Naive thymus-derived CD4-positive, alpha-beta T cell (primary cell): ENCODE data around the gene HECW1. TPM values are rescaled to one million over a fixed set of nuclear protein-coding genes. Genes with fewer than 3 reads are reported as not detected.

Experiments used
- ATAC-seq: fragments of 150-1000 bp; cut with Tn5 transposase; 2 replicates; pipeline ENCODE4 v1.10.0; 2021; ENCODE audit warnings: mild to moderate bottlenecking, moderate library complexity
- CTCF ChIA-PET: fragments of 350-600 bp; sonication (Branson Sonifier 250); formaldehyde crosslinking; loops from one replicate; lab custom pipeline; 2021; ENCODE audit warnings: antibody characterized with exemption; lab: Charles Lee
- POLR2A ChIA-PET: fragments of 350-600 bp; sonication (Branson Sonifier 250); formaldehyde crosslinking; loops from one replicate; lab custom pipeline; 2021; ENCODE audit warnings: antibody characterized with exemption, inconsistent platforms; lab: Charles Lee
- DNase-seq, 9 donors: peaks; one replicate each; pipeline versions ENCODE4 v3.0.0 to v3.0.0-alpha.2; 2020 to 2022; ENCODE audit warnings: mixed read lengths in 1 of 9
- H3K27ac ChIP-seq: one replicate; pipeline ENCODE4 v1.7.0; 2013; ENCODE audit warnings: mild to moderate bottlenecking, low read depth, low read length, moderate library complexity
- H3K27me3 ChIP-seq, 2 donors: one replicate each; pipeline ENCODE4 v1.7.0; 2013; ENCODE audit warnings: low read length in 2 of 2, mild to moderate bottlenecking in 2 of 2, moderate library complexity in 2 of 2; ENCODE audit not compliant: control insufficient read depth in 2 of 2, insufficient read depth in 2 of 2
- H3K36me3 ChIP-seq, 3 experiments: 1 replicate in 2 of 3; 2 replicates in 1 of 3; pipeline ENCODE4 v1.7.0; 2013; ENCODE audit warnings: low read length in 3 of 3, mild to moderate bottlenecking in 3 of 3, moderate library complexity in 1 of 3; ENCODE audit not compliant: insufficient read depth in 3 of 3, control insufficient read depth in 2 of 3
- H3K4me1 ChIP-seq, 2 donors: one replicate each; pipeline ENCODE4 v1.7.0; 2013; ENCODE audit warnings: low read length in 2 of 2, mild to moderate bottlenecking in 2 of 2, moderate library complexity in 1 of 2; ENCODE audit not compliant: control insufficient read depth in 2 of 2, insufficient read depth in 2 of 2
- H3K4me3 ChIP-seq: 2 replicates; pipeline ENCODE4 v1.7.0; 2013; ENCODE audit warnings: mild to moderate bottlenecking, low read length
- H3K9me3 ChIP-seq, 3 experiments: 1 replicate in 2 of 3; 2 replicates in 1 of 3; pipeline ENCODE4 v1.7.0; 2013; ENCODE audit warnings: low read length in 3 of 3; ENCODE audit not compliant: control insufficient read depth in 2 of 3
- H3K27ac Mint-ChIP-seq, 9 donors: one replicate each; pipeline ENCODE4 v1.8.0; 2020 to 2022; ENCODE audit warnings: mixed read lengths in 9 of 9, mild to moderate bottlenecking in 8 of 9, moderate library complexity in 5 of 9, inconsistent platforms in 2 of 9
- H3K27me3 Mint-ChIP-seq, 5 donors: one replicate each; pipeline ENCODE4 v1.8.0; 2021 to 2022; ENCODE audit warnings: mixed read lengths in 5 of 5, mild to moderate bottlenecking in 1 of 5
- H3K36me3 Mint-ChIP-seq, 5 donors: one replicate each; pipeline ENCODE4 v1.8.0; 2020 to 2022; ENCODE audit warnings: mixed read lengths in 5 of 5, mild to moderate bottlenecking in 3 of 5, inconsistent platforms in 1 of 5
- H3K4me1 Mint-ChIP-seq, 7 donors: one replicate each; pipeline ENCODE4 v1.8.0; 2020 to 2022; ENCODE audit warnings: mixed read lengths in 7 of 7, mild to moderate bottlenecking in 3 of 7, inconsistent platforms in 1 of 7
- H3K4me3 Mint-ChIP-seq, 10 donors: one replicate each; pipeline ENCODE4 v1.8.0; 2020 to 2022; ENCODE audit warnings: mild to moderate bottlenecking in 10 of 10, mixed read lengths in 10 of 10, moderate library complexity in 6 of 10, inconsistent platforms in 2 of 10
- H3K9me3 Mint-ChIP-seq, 11 donors: one replicate each; pipeline ENCODE4 v1.8.0; 2020 to 2022; ENCODE audit warnings: mixed read lengths in 11 of 11, mild to moderate bottlenecking in 4 of 11, inconsistent platforms in 1 of 11, moderate library complexity in 1 of 11
- intact Hi-C, 2 donors: fragments of 100-400 bp; cut with micrococcal nuclease; formaldehyde crosslinking; loops; one replicate each; pipeline ENCODE4 v1.15.1; 2023
- polyA plus RNA-seq, 2 donors: library from polyadenylated mRNA; unstranded; fragments of 300-500 nt; fragmentation: Illumina TruSeq; gene quantifications; one replicate each; pipeline ENCODE4 v1.2.3, GENCODE V29; 2021
- total RNA-seq, 6 experiments: library from RNA in 5 of 6; stranded (reverse) in 5 of 6; gene quantifications; 1 replicate in 5 of 6; 2 replicates in 1 of 6; pipeline ENCODE4 v1.2.3 and lab custom pipeline; 2021 to 2026

The HECW1 gene
- total and polyA plus RNA-seq, 7 experiments from 2014 or later, result not detected

- H3K36me3 Mint-ChIP-seq, result peaks cover 0 to 3% (median 0%) of the 10 kb centered on the region in 5 donors
- Histone ChIP-seq H3K9me3 (peaks cover 0 to 4% (median 0%) of the 10 kb centered on the region in 3 experiments), H3K36me3 (no peaks in the 10 kb centered on the region), H3K27me3 (no peaks in the 10 kb centered on the region), H3K27ac (no peak overlapping the region), H3K4me3 (no peak overlapping the region), H3K4me1 (no peaks in the 10 kb centered on the region)
- no peaks in the 10 kb centered on the region for H3K4me1 Mint-ChIP-seq
- DNase-seq (no peak), ATAC-seq (no peak)
- peaks cover 0 to 16% (median 4%) of the 10 kb centered on the region in 5 donors for H3K27me3 Mint-ChIP-seq
- CTCF ChIA-PET, result no interaction called here
- intact Hi-C loops, result no loop called here
- peaks cover 0 to 16% (median 3%) of the 10 kb centered on the region in 11 donors for H3K9me3 Mint-ChIP-seq
- POLR2A ChIA-PET, result no interaction called here
- H3K27ac Mint-ChIP-seq, result no peak overlapping the region
- H3K4me3 Mint-ChIP-seq, result no peak overlapping the region
Observed at GRCh38 chr7:43295429-43295828, 183.0 kb downstream of the HECW1 start.

DNA sequence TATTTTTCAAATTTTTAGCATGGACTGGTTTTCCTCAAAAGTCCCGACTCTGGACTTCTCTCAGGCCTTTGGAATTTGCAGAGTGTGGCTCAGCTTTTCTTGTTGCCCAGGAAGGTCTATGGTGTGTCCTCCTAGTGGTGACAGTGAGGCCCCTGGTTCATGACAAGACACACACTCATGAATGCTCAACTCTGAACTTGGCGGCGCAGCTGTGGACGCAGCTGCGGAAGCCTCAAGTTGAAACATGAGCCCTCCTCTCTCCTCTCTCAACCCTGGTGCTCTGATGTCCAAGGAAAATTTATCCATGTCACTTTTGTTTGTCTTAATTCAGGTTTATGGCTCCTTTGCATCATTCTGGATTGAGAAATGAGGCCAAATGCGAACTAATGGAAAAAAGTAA, 183.9 kb downstream of the HECW1 start:
- no peak for ATAC-seq
- CTCF ChIA-PET, result no interaction called here
- H3K9me3 Mint-ChIP-seq, result peaks cover 0 to 9% (median 0%) of the 10 kb centered on the region in 11 donors
- POLR2A ChIA-PET, result no interaction called here
- Histone ChIP-seq H3K4me1 (no peaks in the 10 kb centered on the region), H3K9me3 (no peaks in the 10 kb centered on the region), H3K4me3 (no peak overlapping the region), H3K27me3 (no peaks in the 10 kb centered on the region), H3K36me3 (no peaks in the 10 kb centered on the region), H3K27ac (no peak overlapping the region)
- intact Hi-C loops, result no loop called here
- no peak overlapping the region for H3K27ac Mint-ChIP-seq
- H3K4me1 Mint-ChIP-seq, result no peaks in the 10 kb centered on the region
- H3K4me3 Mint-ChIP-seq, result no peak overlapping the region
- DNase-seq, result no peak
- peaks cover 0 to 16% (median 4%) of the 10 kb centered on the region in 5 donors for H3K27me3 Mint-ChIP-seq
- H3K36me3 Mint-ChIP-seq, result no peaks in the 10 kb centered on the region

GRCh38 chr7:43298617-43299016, 186.2 kb downstream of the HECW1 start:
- intact Hi-C loops, result no loop called here
- Mint-ChIP-seq H3K4me1 (peaks cover 0 to 14% (median 10%) of the 10 kb centered on the region in 7 donors), H3K9me3 (no peaks in the 10 kb centered on the region), H3K4me3 (no peak overlapping the region), H3K27ac (no peak overlapping the region), H3K36me3 (no peaks in the 10 kb centered on the region), H3K27me3 (peaks cover 0 to 16% (median 0%) of the 10 kb centered on the region in 5 donors)
- ATAC-seq, result no peak
- Histone ChIP-seq H3K4me1 (no peaks in the 10 kb centered on the region), H3K27ac (no peak overlapping the region), H3K4me3 (no peak overlapping the region), H3K9me3 (no peaks in the 10 kb centered on the region), H3K36me3 (no peaks in the 10 kb centered on the region), H3K27me3 (no peaks in the 10 kb centered on the region)
- POLR2A ChIA-PET, result no interaction called here
- DNase-seq, result no peak
- CTCF ChIA-PET, result no interaction called here

- POLR2A ChIA-PET, result no interaction called here
- Histone ChIP-seq H3K27ac (no peak overlapping the region), H3K4me1 (no peaks in the 10 kb centered on the region), H3K36me3 (no peaks in the 10 kb centered on the region), H3K27me3 (no peaks in the 10 kb centered on the region), H3K4me3 (no peak overlapping the region), H3K9me3 (no peaks in the 10 kb centered on the region)
- ATAC-seq (no peak), DNase-seq (no peak)
- Mint-ChIP-seq H3K27ac (no peak overlapping the region), H3K4me3 (no peak overlapping the region), H3K27me3 (peaks cover 0 to 12% (median 0%) of the 10 kb centered on the region in 5 donors), H3K9me3 (no peaks in the 10 kb centered on the region), H3K36me3 (no peaks in the 10 kb centered on the region), H3K4me1 (peaks cover 0 to 26% (median 22%) of the 10 kb centered on the region in 7 donors)
- intact Hi-C loops, result no loop called here
- CTCF ChIA-PET, result no interaction called here
Observed at GRCh38 chr7:43300121-43300520, 187.7 kb downstream of the HECW1 start.

- Mint-ChIP-seq H3K27me3 (peaks cover 0 to 12% (median 0%) of the 10 kb centered on the region in 5 donors), H3K27ac (no peak overlapping the region), H3K9me3 (no peaks in the 10 kb centered on the region), H3K4me1 (peaks cover 0 to 30% (median 26%) of the 10 kb centered on the region in 7 donors), H3K4me3 (no peak overlapping the region), H3K36me3 (no peaks in the 10 kb centered on the region)
- Histone ChIP-seq H3K36me3 (no peaks in the 10 kb centered on the region), H3K4me3 (no peak overlapping the region), H3K27me3 (no peaks in the 10 kb centered on the region), H3K4me1 (no peaks in the 10 kb centered on the region), H3K27ac (no peak overlapping the region), H3K9me3 (no peaks in the 10 kb centered on the region)
- intact Hi-C loops, result no loop called here
- DNase-seq, result no peak
- ChIA-PET POLR2A (no interaction called here), CTCF (no interaction called here)
- peak; percentile 14 for ATAC-seq
Observed at GRCh38 chr7:43302211-43302711, 189.8 kb downstream of the HECW1 start.

GRCh38 chr7:43302773-43303460, 190.5 kb downstream of the HECW1 start:
- Histone ChIP-seq H3K9me3 (no peaks in the 10 kb centered on the region), H3K4me1 (no peaks in the 10 kb centered on the region), H3K27ac (no peak overlapping the region), H3K27me3 (no peaks in the 10 kb centered on the region), H3K4me3 (no peak overlapping the region), H3K36me3 (no peaks in the 10 kb centered on the region)
- peak overlapping the region in 1 of 10 donors; percentile 27 for H3K4me3 Mint-ChIP-seq
- intact Hi-C loops, result no loop called here
- POLR2A ChIA-PET, result no interaction called here
- no peaks in the 10 kb centered on the region for H3K36me3 Mint-ChIP-seq
- H3K4me1 Mint-ChIP-seq, result peaks cover 0 to 30% (median 26%) of the 10 kb centered on the region in 7 donors
- CTCF ChIA-PET, result no interaction called here
- no peak for DNase-seq
- no peak for ATAC-seq
- peak overlapping the region in 1 of 9 donors; percentile 61 for H3K27ac Mint-ChIP-seq
- no peaks in the 10 kb centered on the region for H3K9me3 Mint-ChIP-seq
- H3K27me3 Mint-ChIP-seq, result peaks cover 0 to 8% (median 0%) of the 10 kb centered on the region in 5 donors
